Adrenal gland (tissue), 5 donors: ENCODE measurements around the gene SLC25A38.

Experiments used
- CTCF ChIP-seq, 6 experiments: fragments of 450-650 bp in 4 of 6; fragments of 200-600 bp in 2 of 6; sonication (generic) in 1 of 6; IDR thresholded peaks; 1 replicate in 5 of 6; 2 replicates in 1 of 6; pipeline versions ENCODE4 v1.5.1 to v1.8.0; 2016 to 2021; ENCODE audit warnings: antibody characterized with exemption in 6 of 6, mild to moderate bottlenecking in 2 of 6, moderate library complexity in 1 of 6
- POLR2A ChIP-seq, 2 donors: fragments of 450-650 bp; IDR thresholded peaks; one replicate each; pipeline ENCODE4 v1.6.1; 2017; ENCODE audit warnings: antibody characterized with exemption in 2 of 2, mild to moderate bottlenecking in 2 of 2, moderate library complexity in 1 of 2
- donor health status: DM: no; HTN: no; CAD: no.

DNA sequence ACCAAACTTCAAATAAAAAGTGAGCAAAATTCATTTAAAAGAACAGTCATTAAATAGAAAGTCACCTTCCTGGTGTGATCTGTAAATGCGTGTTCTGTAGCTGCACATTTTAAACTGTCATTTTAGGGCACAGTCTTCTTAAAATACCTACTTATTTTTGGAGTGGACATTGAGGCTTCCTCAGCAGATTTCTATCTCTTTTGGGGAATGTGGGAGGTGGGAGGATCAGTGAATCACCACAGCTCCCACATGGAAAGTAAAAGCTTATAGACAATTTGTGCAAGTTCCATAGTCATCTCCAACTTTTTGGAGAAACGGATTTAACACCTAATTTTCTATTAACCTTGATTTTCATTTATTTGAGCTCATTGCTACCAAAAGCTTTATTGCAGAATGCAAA lies 63.3 kb downstream of the SLC25A38 start:
- no peak for TF ChIP-seq CTCF (IDR thresholded peaks at IDR 0.05)
- no peak for TF ChIP-seq POLR2A (IDR thresholded peaks at IDR 0.05)
